GM19372 (cell line): ENCODE results near the gene USP35.
"Not testable (repeated sequence)": the region's sequence is repeated elsewhere in the genome, so short reads cannot be mapped to it uniquely, and the experiment has no call there.

ENCODE experiments used
- ATAC-seq: cut with Tn5 transposase; IDR thresholded peaks from one replicate; pipeline ENCODE4 v1.9.1; 2021; ENCODE audit warnings: mild to moderate bottlenecking, low read depth, moderate library complexity; ENCODE audit not compliant: unreplicated experiment

The USP35 gene

GRCh38 chr11:78213526-78214330, 25.0 kb downstream of the USP35 start:
- ATAC-seq = no peak

GRCh38 chr11:78214331-78215194, 25.8 kb downstream of the USP35 start:
- no peak for ATAC-seq

- no peak for ATAC-seq
Measured at GRCh38 chr11:78216021-78216420, 27.3 kb downstream of the USP35 start.

GRCh38 chr11:78216571-78217287, 28.0 kb downstream of the USP35 start:
- no peak for ATAC-seq

GRCh38 chr11:78217650-78218541, 29.2 kb downstream of the USP35 start:
- ATAC-seq = no peak

- ATAC-seq = no peak
Measured at GRCh38 chr11:78218707-78219492, 30.2 kb downstream of the USP35 start.

GRCh38 chr11:78219493-78220217, 30.9 kb downstream of the USP35 start:
- no peak for ATAC-seq

- ATAC-seq = no peak
Measured at GRCh38 chr11:78220218-78221157, 31.8 kb downstream of the USP35 start.

- ATAC-seq = no peak
Measured at GRCh38 chr11:78221396-78222315, 32.9 kb downstream of the USP35 start.

- not testable (repeated sequence) for ATAC-seq
Measured at GRCh38 chr11:78222726-78223125, 34.0 kb downstream of the USP35 start.

- peak; percentile 82 for ATAC-seq
Measured at GRCh38 chr11:78223320-78223954, 34.7 kb downstream of the USP35 start.

GRCh38 chr11:78224506-78224905, 35.8 kb downstream of the USP35 start:
- ATAC-seq = no peak

GRCh38 chr11:78224906-78225420, 36.2 kb downstream of the USP35 start:
- ATAC-seq = no peak

- no peak for ATAC-seq
Measured at GRCh38 chr11:78226684-78227680, 38.3 kb downstream of the USP35 start.

GRCh38 chr11:78227921-78228320, 39.2 kb downstream of the USP35 start:
- no peak for ATAC-seq
